GM23338 (cell line): ENCODE results near the gene NAA10. TPM values are rescaled to one million over a fixed set of nuclear protein-coding genes. Genes with fewer than 3 reads are reported as not detected.

ENCODE experiments used
- ATAC-seq: fragments of 200-7000 bp; cut with Tn5 transposase; 3 replicates; pipeline ENCODE4 v1.9.1; 2020
- DNase-seq: peaks from one replicate; pipeline ENCODE4 v3.0.0-alpha.2; 2015; ENCODE audit warnings: low spot score
- H2AFZ ChIP-seq: fragments of 200-600 bp; sonication (generic); 2 replicates; pipeline ENCODE4 v1.8.0; 2016; ENCODE audit warnings: antibody characterized with exemption, mild to moderate bottlenecking, moderate library complexity
- H3F3A ChIP-seq: fragments of 200-600 bp; sonication (generic); replicated peaks from 2 replicates; pipeline ENCODE4 v1.8.0; 2017; ENCODE audit warnings: antibody characterized with exemption, mixed run types, low read depth
- H3K27ac ChIP-seq: fragments of 200-600 bp; sonication (generic); 2 replicates; pipeline ENCODE4 v1.6.1; 2016; ENCODE audit warnings: low read depth
- H3K27me3 ChIP-seq: fragments of 200-600 bp; sonication (generic); 2 replicates; pipeline ENCODE4 v1.8.0; 2016; ENCODE audit warnings: mild to moderate bottlenecking, mixed run types, moderate library complexity; ENCODE audit not compliant: insufficient read depth
- H3K36me3 ChIP-seq: fragments of 200-600 bp; sonication (generic); 2 replicates; pipeline ENCODE4 v1.8.0; 2016; ENCODE audit warnings: mild to moderate bottlenecking; ENCODE audit not compliant: insufficient read depth
- H3K4me1 ChIP-seq: fragments of 200-600 bp; sonication (generic); 2 replicates; pipeline ENCODE4 v1.8.0; 2016; ENCODE audit warnings: mild to moderate bottlenecking, moderate library complexity; ENCODE audit not compliant: insufficient read depth
- H3K4me2 ChIP-seq: fragments of 200-600 bp; sonication (generic); 2 replicates; pipeline ENCODE4 v1.7.1; 2017; ENCODE audit warnings: mixed run types
- H3K4me3 ChIP-seq: fragments of 200-600 bp; sonication (generic); 2 replicates; pipeline ENCODE4 v1.6.1; 2016; ENCODE audit warnings: mixed run types
- H3K79me2 ChIP-seq: fragments of 200-600 bp; sonication (generic); replicated peaks from 2 replicates; pipeline ENCODE4 v1.8.0; 2017; ENCODE audit warnings: mild to moderate bottlenecking; ENCODE audit not compliant: insufficient read depth
- H3K9me2 ChIP-seq: fragments of 200-600 bp; sonication (generic); 2 replicates; pipeline ENCODE4 v1.8.0; 2017; ENCODE audit not compliant: insufficient read depth
- H4K20me1 ChIP-seq: fragments of 200-600 bp; sonication (generic); replicated peaks from 2 replicates; pipeline ENCODE4 v1.8.0; 2017; ENCODE audit warnings: mild to moderate bottlenecking; ENCODE audit not compliant: insufficient read depth
- H3K27ac Mint-ChIP-seq: 2 replicates; pipeline ENCODE4 v1.8.0; 2020; ENCODE audit warnings: inconsistent platforms, mild to moderate bottlenecking, moderate library complexity, mixed read lengths
- H3K27me3 Mint-ChIP-seq: 3 replicates; pipeline ENCODE4 v1.8.0; 2022; ENCODE audit warnings: low read depth, mild to moderate bottlenecking, moderate library complexity, mixed read lengths, inconsistent platforms; ENCODE audit not compliant: insufficient read depth, poor library complexity
- H3K36me3 Mint-ChIP-seq: 3 replicates; pipeline ENCODE4 v1.8.0; 2021; ENCODE audit warnings: low read depth, mild to moderate bottlenecking, inconsistent platforms, moderate library complexity, mixed read lengths
- H3K4me1 Mint-ChIP-seq: 3 replicates; pipeline ENCODE4 v1.8.0; 2020; ENCODE audit warnings: mild to moderate bottlenecking, inconsistent platforms, mixed read lengths
- H3K4me3 Mint-ChIP-seq: 3 replicates; pipeline ENCODE4 v1.8.0; 2021; ENCODE audit warnings: moderate library complexity, mild to moderate bottlenecking, inconsistent platforms, mixed read lengths
- H3K9me3 Mint-ChIP-seq: 3 replicates; pipeline ENCODE4 v1.8.0; 2020; ENCODE audit warnings: moderate library complexity, mild to moderate bottlenecking, inconsistent platforms, mixed read lengths
- CREB1 ChIP-seq: fragments of 250-450 bp; sonication (Bioruptor Pico); IDR thresholded peaks from 2 replicates; pipeline ENCODE4 v1.5.0; 2020; ENCODE audit warnings: low read depth, mild to moderate bottlenecking, moderate library complexity
- CTCF ChIP-seq, 2 experiments: fragments of 200-600 bp in 1 of 2; sonication (generic) in 1 of 2; conservative IDR thresholded peaks; 2 replicates each; pipeline versions ENCODE4 v1.5.1 to v1.6.1; 2016 to 2017; ENCODE audit warnings: antibody characterized with exemption in 2 of 2, low read depth in 2 of 2, mild to moderate bottlenecking in 2 of 2, moderate library complexity in 1 of 2
- ETS1 ChIP-seq: IDR thresholded peaks from 2 replicates; pipeline ENCODE4 v1.6.1; 2016; ENCODE audit warnings: antibody characterized with exemption
- EZH2 ChIP-seq: fragments of 200-600 bp; sonication (generic); IDR thresholded peaks from one replicate; pipeline ENCODE4 v1.8.0; 2017; ENCODE audit warnings: antibody characterized with exemption, mild to moderate bottlenecking, low read depth; ENCODE audit not compliant: unreplicated experiment
- EZH2phosphoT487 ChIP-seq: fragments of 200-600 bp; sonication (generic); IDR thresholded peaks from one replicate; pipeline ENCODE4 v1.8.1; 2018; ENCODE audit warnings: antibody characterized with exemption; ENCODE audit not compliant: unreplicated experiment
- JUNB ChIP-seq: IDR thresholded peaks from one replicate; pipeline ENCODE4 v1.6.1; 2016; ENCODE audit warnings: antibody characterized with exemption; ENCODE audit not compliant: unreplicated experiment
- NANOG ChIP-seq: IDR thresholded peaks from 2 replicates; pipeline ENCODE4 v1.6.1; 2016; ENCODE audit warnings: antibody characterized with exemption, borderline replicate concordance
- POLR2AphosphoS5 ChIP-seq: IDR thresholded peaks from 2 replicates; pipeline ENCODE4 v1.6.1; 2016; ENCODE audit warnings: antibody characterized with exemption, low read depth
- REST ChIP-seq: IDR thresholded peaks from one replicate; pipeline ENCODE4 v1.6.1; 2018; ENCODE audit warnings: antibody characterized with exemption; ENCODE audit not compliant: unreplicated experiment
- STAT1 ChIP-seq: IDR thresholded peaks from one replicate; pipeline ENCODE4 v1.6.1; 2016; ENCODE audit warnings: antibody characterized with exemption; ENCODE audit not compliant: unreplicated experiment
- ZNF114 ChIP-seq: fragments of 250-450 bp; sonication (Bioruptor Pico); IDR thresholded peaks from 2 replicates; pipeline ENCODE4 v1.5.0; 2020; ENCODE audit warnings: mild to moderate bottlenecking, moderate library complexity
- ZNF331 ChIP-seq: fragments of 250-450 bp; sonication (Bioruptor Pico); IDR thresholded peaks from 2 replicates; pipeline ENCODE4 v1.5.0; 2020; ENCODE audit warnings: low read depth, mild to moderate bottlenecking, moderate library complexity
- ZNF462 ChIP-seq: fragments of 250-450 bp; sonication (Bioruptor Pico); IDR thresholded peaks from 2 replicates; pipeline ENCODE4 v1.5.0; 2020; ENCODE audit warnings: mild to moderate bottlenecking, moderate library complexity
- polyA plus RNA-seq: library from polyadenylated mRNA; unstranded; fragments of >200 nt; fragmentation: Nextera tagmentation; extraction: Ambion mirVana; gene quantifications from 2 replicates; pipeline ENCODE4 v1.2.1, GENCODE V29; 2016
- total RNA-seq: library from RNA; depleted of rRNA; stranded (reverse); fragments of >200 nt; shearing (Covaris generic); gene quantifications from 2 replicates; pipeline ENCODE4 v1.2.3, GENCODE V29; 2014

The NAA10 gene
- total and polyA plus RNA-seq, 2 experiments from 2014 or later = 136 to 145 TPM

- no peaks in the 10 kb centered on the region for H3K36me3 ChIP-seq
- peaks cover 1% of the 10 kb centered on the region for H3K27me3 Mint-ChIP-seq
- peaks cover 18% of the 10 kb centered on the region; the same call in 2 of the 3 replicates for H3K4me1 Mint-ChIP-seq
- no peak for TF ChIP-seq ETS1
- no peak for TF ChIP-seq ZNF331 (CRISPR knock-in tag)
- TF ChIP-seq STAT1 = no peak
- no peak for TF ChIP-seq ZNF462 (CRISPR knock-in tag)
- no peak for TF ChIP-seq CREB1
- TF ChIP-seq NANOG = no peak
- no peak for TF ChIP-seq CTCF (conservative IDR thresholded peaks at IDR 0.05; ENCODE audit: low read depth in 2 of 2)
- TF ChIP-seq EZH2 = no peak
- TF ChIP-seq REST = no peak
- TF ChIP-seq EZH2phosphoT487 = no peak
- TF ChIP-seq POLR2AphosphoS5 = no peak
- no peak for TF ChIP-seq JUNB
- no peak for TF ChIP-seq ZNF114 (CRISPR knock-in tag)
- H3K27me3 ChIP-seq = no peaks in the 10 kb centered on the region
- H3F3A ChIP-seq = no peaks in the 10 kb centered on the region
- H3K9me3 Mint-ChIP-seq = no peaks in the 10 kb centered on the region; the same call in 2 of the 3 replicates
- H3K79me2 ChIP-seq = no peaks in the 10 kb centered on the region
- H2AFZ ChIP-seq = no peak overlapping the region
- no peak overlapping the region for H3K27ac Mint-ChIP-seq
- DNase-seq (no peak), ATAC-seq (no peak)
- peaks cover 7% of the 10 kb centered on the region; the same call in 1 of the 2 replicates for H3K4me1 ChIP-seq
- H4K20me1 ChIP-seq = no peaks in the 10 kb centered on the region
- H3K36me3 Mint-ChIP-seq = peaks cover 25% of the 10 kb centered on the region
- H3K27ac ChIP-seq = no peak overlapping the region
- no peak overlapping the region for H3K4me3 ChIP-seq
- H3K9me2 ChIP-seq = no peaks in the 10 kb centered on the region
- H3K4me2 ChIP-seq = no peak overlapping the region
- H3K4me3 Mint-ChIP-seq = no peak overlapping the region
Measured at GRCh38 chrX:153920546-153920945, 14.3 kb downstream of the NAA10 start.
